GM12878 (cell line): ENCODE data around the gene RFLNA. TPM values are rescaled to one million over a fixed set of nuclear protein-coding genes. Genes with fewer than 3 reads are reported as not detected.
A peak's percentile ranks its signal among the peaks of the same experiment; 100 is the strongest.

Source experiments
- ATAC-seq: fragments of 200-7000 bp; cut with Tn5 transposase; 3 replicates; pipeline ENCODE4 v1.9.1; 2020; ENCODE audit warnings: mild to moderate bottlenecking, moderate library complexity
- BruUV-seq: library from RNA; stranded (reverse); fragments of 400-500 nt; replicated peaks from 2 replicates; lab custom pipeline; 2021; lab: Mats Ljungman, UMichigan
- CTCF ChIA-PET: fragments of 300-600 bp; sonication (Branson Sonifier 250); formaldehyde crosslinking; extraction: SDS; loops from one replicate; lab custom pipeline; 2021; ENCODE audit warnings: inconsistent platforms; lab: Yijun Ruan, JAX
- POLR2A ChIA-PET: fragments of 350-600 bp; formaldehyde crosslinking; extraction: SDS; loops from one replicate; lab custom pipeline; 2021; ENCODE audit warnings: inconsistent platforms; lab: Charles Lee
- RAD21 ChIA-PET: fragments of 300-600 bp; sonication (Branson Sonifier 250); formaldehyde crosslinking; loops from one replicate; lab custom pipeline; 2023; ENCODE audit warnings: antibody characterized with exemption; ENCODE audit not compliant: unreplicated experiment; lab: Charles Lee
- SMC1A ChIA-PET: fragments of 300-600 bp; sonication (Branson Sonifier 250); formaldehyde crosslinking; loops from one replicate; lab custom pipeline; 2023; ENCODE audit not compliant: unreplicated experiment, uncharacterized antibody; lab: Charles Lee
- DNase-seq: peaks from one replicate; pipeline ENCODE4 v3.0.0-alpha.2; 2011; ENCODE audit warnings: low read depth, low spot score
- FAIRE-seq: peaks from 3 replicates; lab custom pipeline; 2011; peaks lifted over from hg19 to GRCh38; lab: Jason Lieb, UNC
- H2AFZ ChIP-seq: 2 replicates; pipeline ENCODE4 v1.6.0; 2011; ENCODE audit warnings: low read depth, low read length, control low read depth; ENCODE audit not compliant: control insufficient read depth
- H3K27ac ChIP-seq: 2 replicates; pipeline ENCODE4 v1.5.1; 2011; ENCODE audit warnings: control low read depth; ENCODE audit not compliant: control insufficient read depth, insufficient read depth
- H3K27me3 ChIP-seq, 2 experiments: replicated peaks in 1 of 2; 2 replicates each; pipeline versions ENCODE4 v1.6.0 to v1.6.1; 2011; ENCODE audit warnings: low read length in 1 of 2; ENCODE audit not compliant: control insufficient read depth in 2 of 2, insufficient read depth in 2 of 2
- H3K36me3 ChIP-seq, 2 experiments: 2 replicates each; pipeline ENCODE4 v1.5.1; 2011; ENCODE audit warnings: low read length in 1 of 2; ENCODE audit not compliant: control insufficient read depth in 2 of 2, insufficient read depth in 2 of 2
- H3K4me1 ChIP-seq: 2 replicates; pipeline ENCODE4 v1.6.1; 2011; ENCODE audit warnings: mild to moderate bottlenecking, low read length, moderate library complexity, mixed read lengths; ENCODE audit not compliant: control insufficient read depth, insufficient read depth
- H3K4me2 ChIP-seq: 2 replicates; pipeline ENCODE4 v1.6.0; 2011; ENCODE audit warnings: control low read depth; ENCODE audit not compliant: control insufficient read depth, insufficient read depth
- H3K4me3 ChIP-seq: fragments of 200-600 bp; sonication (generic); 2 replicates; pipeline ENCODE4 v1.5.1; 2016
- H3K79me2 ChIP-seq: 2 replicates; pipeline ENCODE4 v1.6.0; 2011; ENCODE audit warnings: low read length; ENCODE audit not compliant: control insufficient read depth, insufficient read depth
- H3K9ac ChIP-seq: 2 replicates; pipeline ENCODE4 v1.8.0; 2011; ENCODE audit warnings: low read length, control low read depth, mixed read lengths; ENCODE audit not compliant: control insufficient read depth, insufficient read depth
- H3K9me3 ChIP-seq: replicated peaks from 3 replicates; pipeline ENCODE4 v1.5.1; 2011; ENCODE audit warnings: mild to moderate bottlenecking, low read length; ENCODE audit not compliant: control insufficient read depth, insufficient read depth
- H4K20me1 ChIP-seq: 2 replicates; pipeline ENCODE4 v1.6.0; 2011; ENCODE audit not compliant: control insufficient read depth, insufficient read depth
- CHD2 ChIP-seq: IDR thresholded peaks from 2 replicates; pipeline ENCODE4 v1.6.1; 2011; ENCODE audit warnings: low read depth, low read length, improper control_type of control experiment, borderline replicate concordance
- ESRRA ChIP-seq: IDR thresholded peaks from 2 replicates; pipeline ENCODE4 v1.6.1; 2012; ENCODE audit warnings: mild to moderate bottlenecking, low read length, improper control_type of control experiment
- IRF4 ChIP-seq: IDR thresholded peaks from 2 replicates; pipeline ENCODE4 v1.6.1; 2011; ENCODE audit warnings: low read depth, low read length
- NR2C2 ChIP-seq: IDR thresholded peaks from 2 replicates; pipeline ENCODE4 v1.6.1; 2011; ENCODE audit warnings: borderline replicate concordance, low read depth; ENCODE audit not compliant: control insufficient read depth, insufficient read length
- RELA ChIP-seq: fragments of 450-650 bp; IDR thresholded peaks from 2 replicates; pipeline ENCODE4 v1.8.0; 2014; ENCODE audit warnings: borderline replicate concordance; ENCODE audit not compliant: partially characterized antibody
- SP1 ChIP-seq: IDR thresholded peaks from one replicate; pipeline ENCODE4 v1.6.1; 2011; ENCODE audit warnings: low read depth, low read length
- SRF ChIP-seq, 2 experiments: IDR thresholded peaks; 2 replicates each; pipeline ENCODE4 v1.6.1; 2011; ENCODE audit warnings: low read depth in 2 of 2, low read length in 2 of 2, mild to moderate bottlenecking in 1 of 2, moderate library complexity in 1 of 2
- TCF3 ChIP-seq: IDR thresholded peaks from 2 replicates; pipeline ENCODE4 v1.6.1; 2012; ENCODE audit warnings: low read depth, mild to moderate bottlenecking, low read length, borderline replicate concordance; ENCODE audit not compliant: insufficient read depth
- TCF7 ChIP-seq: IDR thresholded peaks from 2 replicates; pipeline ENCODE4 v1.6.1; 2014; ENCODE audit warnings: antibody characterized with exemption, borderline replicate concordance
- WRNIP1 ChIP-seq: IDR thresholded peaks from 2 replicates; pipeline ENCODE4 v1.6.1; 2011; ENCODE audit warnings: low read depth, low read length, improper control_type of control experiment, borderline replicate concordance
- ZBTB4 ChIP-seq: fragments of 450-650 bp; formaldehyde crosslinking; IDR thresholded peaks from 2 replicates; pipeline ENCODE4 v1.4.0; 2022; ENCODE audit warnings: mild to moderate bottlenecking, moderate library complexity
- WGBS: methylation state at CpG from one replicate; pipeline ENCODE4 v1.1.6; 2016; ENCODE audit warnings: low lambda C conversion rate; ENCODE audit not compliant: insufficient replicate concordance, insufficient coverage; ENCODE audit errors: missing lambda C conversion rate; 5-methylcytosine and 5-hydroxymethylcytosine counted together
- in situ Hi-C: fragments of 300-500 bp; cut with MboI; formaldehyde crosslinking; loops from 9 replicates; pipeline ENCODE4 v1.14.3; 2018; ENCODE audit warnings: mixed read lengths
- intact Hi-C: fragments of 100-400 bp; cut with micrococcal nuclease; formaldehyde crosslinking; loops from one replicate; pipeline ENCODE4 v1.14.2; 2022; ENCODE audit not compliant: unreplicated experiment
- polyA plus RNA-seq, 11 experiments: library from polyadenylated mRNA; depleted of rRNA in 4 of 11; unstranded in 6 of 11; stranded (reverse) in 5 of 11; fragments of >200 nt; fragmentation: Nextera tagmentation in 4 of 11; fragmentation: Illumina TruSeq in 1 of 11; extraction: Ambion mirVana in 4 of 11; extraction: Trizol in 1 of 11; gene quantifications; 1 replicate in 1 of 11; 2 replicates in 10 of 11; pipeline versions ENCODE4 v1.2.1 to v1.2.3, GENCODE V29; 2011 to 2016; ENCODE audit warnings: inconsistent platforms in 2 of 11, missing spikeins in 2 of 11, low read depth in 1 of 11
- total RNA-seq, 4 experiments: library from RNA; depleted of rRNA in 3 of 4; stranded (reverse); fragments of >200 nt in 3 of 4; fragmentation: Illumina TruSeq in 1 of 4; extraction: Trizol in 1 of 4; gene quantifications; 2 replicates each; pipeline versions ENCODE4 v1.2.1 to v1.2.3, GENCODE V29; 2013 to 2021

Gene RFLNA
- total and polyA plus RNA-seq, 10 of the 15 experiments (the other 5 are each of a cell fraction or from before 2014, with no cell fraction given), result 0.08 TPM; not detected in 9

GRCh38 chr12:124336184-124336437, 41.2 kb downstream of the RFLNA start:
- Histone ChIP-seq H3K27ac (no peak overlapping the region), H2AFZ (no peak overlapping the region), H3K36me3 (peaks cover 0 to 37% of the 10 kb centered on the region in 2 experiments; a peak in 2 of 4 replicates), H3K9me3 (no peaks in the 10 kb centered on the region), H3K79me2 (no peaks in the 10 kb centered on the region), H3K9ac (no peak overlapping the region), H4K20me1 (no peaks in the 10 kb centered on the region), H3K4me2 (no peak overlapping the region), H3K4me3 (no peak overlapping the region), H3K27me3 (no peaks in the 10 kb centered on the region), H3K4me1 (no peaks in the 10 kb centered on the region)
- in situ Hi-C loops (no loop called here), intact Hi-C loops (no loop called here)
- 97% methylated on average over 12 of the region's 12 CpGs for WGBS
- ATAC-seq, result no peak
- CTCF ChIA-PET, result no interaction called here
- DNase-seq, result no peak
- SMC1A ChIA-PET, result interaction anchor here (0.5 kb wide), 1 partner anchor 535 kb away, joined by 3 read pairs; no protein-coding TSS in a partner anchor
- no peak for FAIRE-seq
- POLR2A ChIA-PET, result no interaction called here
- TF ChIP-seq ZBTB4 (CRISPR knock-in tag), result no peak
- TSS peak; percentile 44 for BruUV-seq
- RAD21 ChIA-PET, result interaction anchor here (0.8 kb wide), 1 partner anchor 305 kb away, joined by 3 read pairs; no protein-coding TSS in a partner anchor

GRCh38 chr12:124336742-124337520, 42.0 kb downstream of the RFLNA start:
- H3K36me3 ChIP-seq, result peaks cover 0 to 37% of the 10 kb centered on the region in 2 experiments; a peak in 3 of 4 replicates
- BruUV-seq, result no TSS peak
- over 99% methylated on average over 34 of the region's 40 CpGs for WGBS
- H3K9ac ChIP-seq, result no peak overlapping the region
- no peak overlapping the region for H3K4me3 ChIP-seq
- H3K79me2 ChIP-seq, result no peaks in the 10 kb centered on the region
- in situ Hi-C loops, result no loop called here
- no peak overlapping the region for H3K27ac ChIP-seq
- ChIA-PET RAD21 (no interaction called here), SMC1A (interaction anchor here (0.7 kb wide), 1 partner anchor 57 kb away, joined by 4 read pairs; no protein-coding TSS in a partner anchor), CTCF (interaction anchor here (1.1 kb wide), 1 partner anchor 16 kb away, joined by 3 read pairs; no protein-coding TSS in a partner anchor), POLR2A (no interaction called here)
- FAIRE-seq, result no peak
- ATAC-seq, result no peak
- H3K4me2 ChIP-seq, result no peak overlapping the region
- no peak overlapping the region for H2AFZ ChIP-seq
- DNase-seq, result no peak
- no peaks in the 10 kb centered on the region for H4K20me1 ChIP-seq
- H3K27me3 ChIP-seq, result no peaks in the 10 kb centered on the region
- H3K4me1 ChIP-seq, result no peaks in the 10 kb centered on the region
- intact Hi-C loops, result no loop called here
- no peaks in the 10 kb centered on the region for H3K9me3 ChIP-seq
- no peak for TF ChIP-seq TCF7
- TF ChIP-seq SP1, result no peak
- TF ChIP-seq TCF3, result no peak
- no peak for TF ChIP-seq CHD2
- no peak for TF ChIP-seq ESRRA
- TF ChIP-seq IRF4, result no peak
- TF ChIP-seq NR2C2, result no peak
- TF ChIP-seq WRNIP1, result no peak
- TF ChIP-seq SRF (IDR thresholded peaks at IDR 0.05; ENCODE audit: low read depth in 2 of 2, low read length in 2 of 2), result no peak
- TF ChIP-seq RELA, result no peak
